Thyroid gland (tissue), 4 donors: ENCODE measurements around the gene USP24. TPM values are rescaled to one million over a fixed set of nuclear protein-coding genes. Genes with fewer than 3 reads are reported as not detected.
"Not testable (repeated sequence)": the region's sequence is repeated elsewhere in the genome, so short reads cannot be mapped to it uniquely, and the experiment has no call there.

Source experiments
- DNase-seq, 2 donors: peaks; one replicate each; pipeline ENCODE4 v3.0.0-alpha.2; 2019
- H3K27ac ChIP-seq, 3 donors: fragments of 200-600 bp; sonication (generic); 1 replicate in 2 of 3; 2 replicates in 1 of 3; pipeline ENCODE4 v1.5.1; 2016 to 2019; ENCODE audit warnings: mild to moderate bottlenecking in 1 of 3, moderate library complexity in 1 of 3
- H3K27me3 ChIP-seq: fragments of 200-600 bp; sonication (generic); one replicate; pipeline ENCODE4 v1.5.1; 2019
- H3K36me3 ChIP-seq, 2 donors: fragments of 200-600 bp; sonication (generic); one replicate each; pipeline ENCODE4 v1.5.1; 2016 to 2019
- H3K4me1 ChIP-seq, 2 donors: fragments of 200-600 bp; sonication (generic); one replicate each; pipeline ENCODE4 v1.5.1; 2017 to 2019
- H3K4me3 ChIP-seq, 3 donors: fragments of 200-600 bp; sonication (generic); replicated peaks in 1 of 3; 1 replicate in 2 of 3; 2 replicates in 1 of 3; pipeline ENCODE4 v1.5.1; 2016; ENCODE audit warnings: mild to moderate bottlenecking in 1 of 3
- H3K9me3 ChIP-seq: fragments of 200-600 bp; sonication (generic); one replicate; pipeline ENCODE4 v1.5.1; 2017
- POLR2A ChIP-seq, 2 donors: fragments of 450-650 bp; IDR thresholded peaks; one replicate each; pipeline ENCODE4 v1.6.1; 2017; ENCODE audit warnings: antibody characterized with exemption in 2 of 2, mild to moderate bottlenecking in 2 of 2, moderate library complexity in 1 of 2
- WGBS, 2 donors: methylation state at CpG; one replicate each; pipeline ENCODE4 v1.1.5; 2017; 5-methylcytosine and 5-hydroxymethylcytosine counted together
- intact Hi-C: fragments of 100-400 bp; cut with DNase I; formaldehyde crosslinking; loops from one replicate; pipeline ENCODE4 v1.15.1; 2023
- total RNA-seq, 4 donors: library from RNA; depleted of rRNA; stranded (reverse); fragments of >200 nt; gene quantifications; one replicate each; pipeline ENCODE4 v1.2.3, GENCODE V29; 2016
- TF ChIP-seq, protein P1 (sequence below), 6 experiments: fragments of 200-600 bp in 3 of 6; fragments of 450-650 bp in 3 of 6; sonication (generic) in 3 of 6; IDR thresholded peaks; one replicate each; pipeline ENCODE4 v1.5.1; 2016 to 2019; ENCODE audit warnings: antibody characterized with exemption in 6 of 6, mild to moderate bottlenecking in 2 of 6, inconsistent platforms in 1 of 6, moderate library complexity in 1 of 6

Gene USP24
- total RNA-seq, 4 donors from 2014 or later: 38.5 to 74.6 (median 43.4) TPM

GRCh38 chr1:55118651-55119329 is 96.4 kb downstream of the USP24 start:
- intact Hi-C loops: no loop called here
- TF ChIP-seq POLR2A (IDR thresholded peaks at IDR 0.05): no peak
- TF ChIP-seq, protein P1, sequence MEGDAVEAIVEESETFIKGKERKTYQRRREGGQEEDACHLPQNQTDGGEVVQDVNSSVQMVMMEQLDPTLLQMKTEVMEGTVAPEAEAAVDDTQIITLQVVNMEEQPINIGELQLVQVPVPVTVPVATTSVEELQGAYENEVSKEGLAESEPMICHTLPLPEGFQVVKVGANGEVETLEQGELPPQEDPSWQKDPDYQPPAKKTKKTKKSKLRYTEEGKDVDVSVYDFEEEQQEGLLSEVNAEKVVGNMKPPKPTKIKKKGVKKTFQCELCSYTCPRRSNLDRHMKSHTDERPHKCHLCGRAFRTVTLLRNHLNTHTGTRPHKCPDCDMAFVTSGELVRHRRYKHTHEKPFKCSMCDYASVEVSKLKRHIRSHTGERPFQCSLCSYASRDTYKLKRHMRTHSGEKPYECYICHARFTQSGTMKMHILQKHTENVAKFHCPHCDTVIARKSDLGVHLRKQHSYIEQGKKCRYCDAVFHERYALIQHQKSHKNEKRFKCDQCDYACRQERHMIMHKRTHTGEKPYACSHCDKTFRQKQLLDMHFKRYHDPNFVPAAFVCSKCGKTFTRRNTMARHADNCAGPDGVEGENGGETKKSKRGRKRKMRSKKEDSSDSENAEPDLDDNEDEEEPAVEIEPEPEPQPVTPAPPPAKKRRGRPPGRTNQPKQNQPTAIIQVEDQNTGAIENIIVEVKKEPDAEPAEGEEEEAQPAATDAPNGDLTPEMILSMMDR (IDR thresholded peaks at IDR 0.05): no peak
- no peak overlapping the region for H3K27ac ChIP-seq

GRCh38 chr1:55117941-55118340 is 97.2 kb downstream of the USP24 start:
- Histone ChIP-seq H3K9me3 (no peaks in the 10 kb centered on the region), H3K36me3 (peaks cover 23 to 48% of the 10 kb centered on the region in 2 donors), H3K4me3 (no peak overlapping the region), H3K4me1 (no peaks in the 10 kb centered on the region), H3K27ac (no peak overlapping the region), H3K27me3 (no peaks in the 10 kb centered on the region)
- intact Hi-C loops: no loop called here
- TF ChIP-seq, protein P1 (IDR thresholded peaks at IDR 0.05): no peak
- no peak for TF ChIP-seq POLR2A (IDR thresholded peaks at IDR 0.05)
- no peak for DNase-seq

More at GRCh38 chr1:55118651-55119329, 96.4 kb downstream of the USP24 start:
- Histone ChIP-seq H3K27me3 (no peaks in the 10 kb centered on the region), H3K4me3 (no peak overlapping the region), H3K4me1 (no peaks in the 10 kb centered on the region), H3K36me3 (peaks cover 30 to 51% of the 10 kb centered on the region in 2 donors), H3K9me3 (no peaks in the 10 kb centered on the region)
- DNase-seq: no peak
- WGBS, 2 donors: 94 to 95% methylated on average over 5 of the region's 5 CpGs

DNA sequence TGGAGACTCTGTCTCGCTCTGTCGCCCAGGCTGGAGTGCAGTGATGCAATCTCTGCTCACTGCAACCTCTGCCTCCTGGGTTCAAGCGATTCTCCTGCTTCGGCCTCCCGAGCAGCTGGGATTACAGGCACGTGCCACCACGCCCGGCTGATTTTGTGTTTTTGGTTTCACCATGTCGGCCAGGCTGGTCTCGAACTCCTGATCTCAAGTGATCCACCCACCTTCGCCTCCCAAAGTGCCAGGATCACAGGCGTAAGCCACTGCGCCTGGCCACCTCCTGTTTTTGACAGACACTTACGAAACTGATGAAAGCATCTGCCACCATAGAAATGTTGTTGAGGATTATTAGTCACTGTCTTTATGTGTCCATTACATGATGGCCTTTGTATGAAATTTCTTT is 106.2 kb downstream of the USP24 start:
- intact Hi-C loops, H3K4me1 ChIP-seq, H3K4me3 ChIP-seq, H3K27me3 ChIP-seq, DNase-seq, H3K27ac ChIP-seq, H3K9me3 ChIP-seq: not testable (repeated sequence)
- WGBS, 2 donors: 96 to 98% methylated on average over 14 of the region's 14 CpGs
- peaks cover 40 to 44% of the 10 kb centered on the region in 2 donors for H3K36me3 ChIP-seq

DNA sequence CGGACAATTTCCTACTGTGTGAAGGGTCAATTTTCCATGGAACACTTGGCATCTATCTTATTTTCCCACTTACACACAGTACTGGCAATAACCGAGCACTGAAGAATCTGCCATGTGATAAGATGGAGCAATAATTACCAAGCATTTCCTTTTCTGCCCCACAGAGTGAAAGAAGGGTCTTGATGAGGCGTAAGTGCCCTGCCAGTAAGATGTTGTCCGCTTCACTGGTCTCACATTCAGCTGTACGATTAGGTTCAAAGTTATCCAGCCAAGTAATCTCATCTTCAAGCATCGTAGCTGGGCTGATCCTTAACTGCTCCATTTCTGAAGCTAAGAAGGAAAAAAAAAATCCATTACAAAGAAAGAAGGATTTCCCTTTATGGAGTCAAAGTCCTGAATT is 108.1 kb downstream of the USP24 start:
- WGBS, 2 donors: 75 to 82% methylated on average over 6 of the region's 6 CpGs
- H3K36me3 ChIP-seq: peaks cover 40 to 51% of the 10 kb centered on the region in 2 donors

DNA sequence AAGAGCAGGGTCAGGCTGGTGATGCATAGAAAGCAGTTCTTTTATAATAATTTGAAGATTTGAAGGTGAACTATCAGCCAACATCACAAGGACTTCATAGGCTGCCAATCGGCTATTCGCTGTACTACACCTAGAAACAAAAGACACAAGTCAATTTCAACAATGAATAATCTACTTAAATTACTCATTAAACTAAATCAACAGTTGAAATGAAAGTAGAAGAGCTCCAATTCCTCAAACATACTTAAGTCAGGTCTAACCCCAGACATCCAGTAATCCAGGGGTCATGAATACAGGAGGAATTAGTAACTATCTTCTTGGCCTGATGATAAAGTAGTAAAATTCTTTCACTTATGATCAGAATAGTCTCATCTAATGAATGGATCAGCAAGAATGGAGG is 111.3 kb downstream of the USP24 start:
- Histone ChIP-seq H3K9me3 (no peaks in the 10 kb centered on the region), H3K27me3 (no peaks in the 10 kb centered on the region), H3K4me3 (no peak overlapping the region), H3K27ac (no peak overlapping the region), H3K36me3 (peaks cover 42 to 62% of the 10 kb centered on the region in 2 donors), H3K4me1 (no peaks in the 10 kb centered on the region)
- 96 to 98% methylated on average over 2 of the region's 2 CpGs for WGBS, 2 donors
- TF ChIP-seq POLR2A (IDR thresholded peaks at IDR 0.05): no peak
- TF ChIP-seq, protein P1 (IDR thresholded peaks at IDR 0.05): no peak
- intact Hi-C loops: no loop called here
- no peak for DNase-seq

More for the DNA sequence above, 108.1 kb downstream of the USP24 start:
- TF ChIP-seq POLR2A (IDR thresholded peaks at IDR 0.05): no peak
- TF ChIP-seq, protein P1 (IDR thresholded peaks at IDR 0.05): no peak
- no peaks in the 10 kb centered on the region for H3K4me1 ChIP-seq
- DNase-seq: no peak
- intact Hi-C loops: no loop called here
- no peaks in the 10 kb centered on the region for H3K27me3 ChIP-seq
- H3K9me3 ChIP-seq: no peaks in the 10 kb centered on the region
- no peak overlapping the region for H3K4me3 ChIP-seq
- H3K27ac ChIP-seq: no peak overlapping the region
